Trophoblast cell (in vitro differentiated cells and primary cell): Measurements from ENCODE around the gene JAKMIP1. TPM values are rescaled to one million over a fixed set of nuclear protein-coding genes. Genes with fewer than 3 reads are reported as not detected.
A peak's percentile ranks its signal among the peaks of the same experiment; 100 is the strongest.

Source experiments
- DNase-seq, 2 donors: peaks; one replicate each; pipeline ENCODE4 v3.0.0-alpha.2; 2016
- H2AFZ ChIP-seq: 2 replicates; pipeline ENCODE4 v1.6.1; 2013; ENCODE audit warnings: low read length, moderate library complexity, mild to moderate bottlenecking; ENCODE audit not compliant: insufficient read depth, poor library complexity
- H2AK5ac ChIP-seq: 2 replicates; pipeline ENCODE4 v1.6.1; 2013; ENCODE audit warnings: mild to moderate bottlenecking, low read length
- H2BK120ac ChIP-seq: 2 replicates; pipeline ENCODE4 v1.6.1; 2013; ENCODE audit warnings: low read length, mild to moderate bottlenecking, moderate library complexity; ENCODE audit not compliant: insufficient read depth, poor library complexity
- H2BK12ac ChIP-seq: 2 replicates; pipeline ENCODE4 v1.6.1; 2013; ENCODE audit warnings: mild to moderate bottlenecking, low read length, moderate library complexity
- H2BK5ac ChIP-seq: 2 replicates; pipeline ENCODE4 v1.6.1; 2013; ENCODE audit warnings: low read length, low read depth, moderate library complexity, mild to moderate bottlenecking; ENCODE audit not compliant: poor library complexity
- H3K14ac ChIP-seq: 2 replicates; pipeline ENCODE4 v1.6.1; 2013; ENCODE audit warnings: mild to moderate bottlenecking, low read length
- H3K18ac ChIP-seq: 2 replicates; pipeline ENCODE4 v1.6.1; 2013; ENCODE audit warnings: mild to moderate bottlenecking, low read length
- H3K23ac ChIP-seq: 2 replicates; pipeline ENCODE4 v1.6.1; 2013; ENCODE audit warnings: low read length
- H3K27ac ChIP-seq: 2 replicates; pipeline ENCODE4 v1.5.1; 2013; ENCODE audit warnings: low read depth, mild to moderate bottlenecking, inconsistent platforms, low read length, moderate library complexity
- H3K27me3 ChIP-seq: 2 replicates; pipeline ENCODE4 v1.6.1; 2013; ENCODE audit warnings: inconsistent platforms, mild to moderate bottlenecking, low read length, moderate library complexity; ENCODE audit not compliant: insufficient read depth
- H3K36me3 ChIP-seq, 2 experiments: 1 replicate in 1 of 2; 2 replicates in 1 of 2; pipeline ENCODE4 v1.6.1; 2013; ENCODE audit warnings: low read length in 2 of 2, mild to moderate bottlenecking in 2 of 2, moderate library complexity in 1 of 2; ENCODE audit not compliant: insufficient read depth in 2 of 2, control insufficient read depth in 1 of 2
- H3K4ac ChIP-seq: 2 replicates; pipeline ENCODE4 v1.6.1; 2013; ENCODE audit warnings: low read depth, mild to moderate bottlenecking, low read length, moderate library complexity
- H3K4me1 ChIP-seq, 2 experiments: 1 replicate in 1 of 2; 2 replicates in 1 of 2; pipeline ENCODE4 v1.6.1; 2013; ENCODE audit warnings: low read length in 2 of 2, mild to moderate bottlenecking in 2 of 2, moderate library complexity in 1 of 2; ENCODE audit not compliant: insufficient read depth in 2 of 2, control insufficient read depth in 1 of 2
- H3K4me2 ChIP-seq: 2 replicates; pipeline ENCODE4 v1.6.1; 2013; ENCODE audit warnings: inconsistent platforms, mild to moderate bottlenecking, low read length, moderate library complexity
- H3K4me3 ChIP-seq: 2 replicates; pipeline ENCODE4 v1.5.1; 2013; ENCODE audit warnings: mild to moderate bottlenecking, low read depth, low read length, inconsistent platforms
- H3K79me1 ChIP-seq: one replicate; pipeline ENCODE4 v1.6.1; 2013; ENCODE audit warnings: low read length
- H3K79me2 ChIP-seq: 2 replicates; pipeline ENCODE4 v1.6.1; 2013; ENCODE audit warnings: low read length, mild to moderate bottlenecking; ENCODE audit not compliant: control insufficient read depth, insufficient read depth, poor library complexity
- H3K9ac ChIP-seq: 2 replicates; pipeline ENCODE4 v1.6.1; 2013; ENCODE audit warnings: mild to moderate bottlenecking, low read length
- H3K9me3 ChIP-seq: 2 replicates; pipeline ENCODE4 v1.6.1; 2013; ENCODE audit warnings: low read depth, mild to moderate bottlenecking, control low read depth, inconsistent platforms, low read length; ENCODE audit not compliant: insufficient read depth
- H4K12ac ChIP-seq: 2 replicates; pipeline ENCODE4 v1.6.1; 2013; ENCODE audit warnings: low read depth, mild to moderate bottlenecking, low read length, moderate library complexity
- H4K8ac ChIP-seq: 2 replicates; pipeline ENCODE4 v1.6.1; 2013; ENCODE audit warnings: low read depth, mild to moderate bottlenecking, low read length, moderate library complexity
- H4K91ac ChIP-seq: one replicate; pipeline ENCODE4 v1.6.1; 2013; ENCODE audit warnings: low read depth, mild to moderate bottlenecking, low read length, moderate library complexity
- WGBS: extraction: QIAGEN DNeasy Blood & Tissue Kit; methylation state at CpG from one replicate; pipeline ENCODE4 v1.1.7; 2013; ENCODE audit warnings: missing lambda C conversion rate; ENCODE audit not compliant: insufficient read length, insufficient coverage; ENCODE audit errors: extremely low coverage; 5-methylcytosine and 5-hydroxymethylcytosine counted together
- polyA plus RNA-seq: library from polyadenylated mRNA; stranded (reverse); fragments of 200-250 nt; gene quantifications from 2 replicates; pipeline ENCODE4 v1.2.3, GENCODE V29; 2013

The JAKMIP1 gene
- polyA plus RNA-seq = 0.03 TPM in 1 of 2 replicates, not detected in the other

DNA sequence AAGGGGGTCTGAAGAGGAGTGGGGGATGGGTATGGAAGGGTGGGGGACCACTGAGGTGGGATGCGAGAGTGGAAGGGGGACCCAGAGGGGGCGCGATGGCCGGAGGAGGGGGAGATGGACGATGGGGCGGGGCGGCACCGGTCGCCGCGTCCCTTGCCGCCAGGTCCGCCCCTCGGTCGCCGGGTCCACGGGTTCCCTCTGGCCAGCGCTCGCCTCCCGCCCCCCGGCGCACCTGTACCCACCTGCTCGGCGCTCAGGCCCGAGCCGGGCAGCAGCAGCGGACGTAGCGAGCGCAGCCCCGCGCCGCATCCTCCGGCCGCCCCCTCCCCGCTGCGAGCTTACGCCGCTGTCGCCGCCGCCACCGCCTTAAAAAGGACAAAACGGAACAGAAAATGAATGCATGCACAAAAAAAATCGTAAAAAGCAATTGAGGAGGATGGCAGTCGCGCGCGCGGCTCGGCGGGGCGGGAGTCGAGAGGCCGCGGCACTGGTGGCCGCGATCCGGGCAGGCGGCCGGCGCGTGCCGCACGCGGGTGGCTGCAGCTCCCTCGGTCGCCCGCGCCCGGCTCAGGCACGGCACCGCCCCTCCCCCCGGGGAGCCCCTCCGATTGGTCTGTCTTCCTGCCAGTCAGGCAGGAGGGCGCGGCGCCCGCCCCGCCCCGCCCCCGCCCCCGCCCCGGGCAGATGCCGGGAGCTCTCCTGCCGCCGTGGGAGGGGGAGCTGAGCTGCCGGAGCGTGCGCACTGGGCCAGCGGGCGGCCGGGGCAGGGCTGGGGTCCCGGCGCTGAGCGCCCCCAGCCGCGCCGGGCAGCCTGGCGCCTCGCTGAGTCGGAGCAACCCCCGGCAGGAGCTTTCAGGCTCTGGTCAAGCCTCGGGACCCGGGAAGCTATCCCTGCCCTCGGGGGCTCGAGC lies at the start of gene JAKMIP1:
JAKMIP1 (minus strand) TSS at position 539 of the 911 bp plus-strand sequence. CDS start 87,699 bp downstream, outside the sequence.
- H3K4ac ChIP-seq = no peak within 1 kb of the TSS
- H3K27me3 ChIP-seq = peaks cover 33% of the 10 kb centered on the region
- peak; percentile 16 to 46 for DNase-seq
- H3K9me3 ChIP-seq = peaks cover 9% of the 10 kb centered on the region
- H3K4me2 ChIP-seq = peak within 1 kb of the TSS; percentile 99
- no peaks in the 10 kb centered on the region for H3K79me2 ChIP-seq
- H2BK12ac ChIP-seq = no peak within 1 kb of the TSS
- H4K12ac ChIP-seq = no peak within 1 kb of the TSS
- H3K79me1 ChIP-seq = no peaks in the 10 kb centered on the region
- no peak within 1 kb of the TSS for H3K27ac ChIP-seq
- H3K14ac ChIP-seq = no peak within 1 kb of the TSS
- no CpG with 5 or more reads among the region's 107 CpGs for WGBS
- H2BK120ac ChIP-seq = no peak within 1 kb of the TSS
- H2AK5ac ChIP-seq = no peak within 1 kb of the TSS
- H2AFZ ChIP-seq = peak within 1 kb of the TSS; percentile 23
- H3K18ac ChIP-seq = no peak within 1 kb of the TSS
- peak within 1 kb of the TSS; percentile 26 for H3K9ac ChIP-seq
- peak within 1 kb of the TSS; percentile 71 for H3K4me3 ChIP-seq
- H3K36me3 ChIP-seq = no peaks in the 10 kb centered on the region
- H3K23ac ChIP-seq = no peak within 1 kb of the TSS
- H4K91ac ChIP-seq = no peak within 1 kb of the TSS
- peaks cover 5 to 7% of the 10 kb centered on the region in 2 experiments for H3K4me1 ChIP-seq
- H4K8ac ChIP-seq = peak within 1 kb of the TSS; percentile 54
- no peak within 1 kb of the TSS for H2BK5ac ChIP-seq

GRCh38 chr4:6248394-6248793 lies 48.0 kb upstream of the JAKMIP1 start:
- Histone ChIP-seq H3K36me3 (no peaks in the 10 kb centered on the region), H2BK12ac (no peak overlapping the region), H2AK5ac (no peak overlapping the region), H2BK5ac (no peak overlapping the region), H3K79me1 (no peaks in the 10 kb centered on the region), H3K27me3 (no peaks in the 10 kb centered on the region), H3K23ac (no peak overlapping the region), H4K12ac (no peak overlapping the region), H3K79me2 (no peaks in the 10 kb centered on the region), H3K4me3 (no peak overlapping the region), H3K4ac (no peak overlapping the region), H2BK120ac (no peak overlapping the region), H2AFZ (no peak overlapping the region), H3K9me3 (peaks cover 21% of the 10 kb centered on the region), H3K4me2 (no peak overlapping the region), H3K9ac (no peak overlapping the region), H4K91ac (no peak overlapping the region), H3K27ac (no peak overlapping the region), H3K14ac (no peak overlapping the region), H4K8ac (no peak overlapping the region), H3K4me1 (no peaks in the 10 kb centered on the region), H3K18ac (no peak overlapping the region)
- no peak for DNase-seq
- WGBS = no CpG with 5 or more reads among the region's 10 CpGs

GRCh38 chr4:6246170-6246634 lies 45.9 kb upstream of the JAKMIP1 start:
- Histone ChIP-seq H3K9me3 (peaks cover 21% of the 10 kb centered on the region), H3K4ac (no peak overlapping the region), H3K18ac (no peak overlapping the region), H3K27ac (no peak overlapping the region), H3K79me2 (no peaks in the 10 kb centered on the region), H4K12ac (no peak overlapping the region), H3K4me1 (no peaks in the 10 kb centered on the region), H2AK5ac (no peak overlapping the region), H2BK5ac (no peak overlapping the region), H2BK120ac (no peak overlapping the region), H3K14ac (no peak overlapping the region), H2AFZ (no peak overlapping the region), H3K4me3 (no peak overlapping the region), H3K36me3 (no peaks in the 10 kb centered on the region), H3K9ac (no peak overlapping the region), H4K8ac (no peak overlapping the region), H3K23ac (no peak overlapping the region), H2BK12ac (no peak overlapping the region), H3K79me1 (no peaks in the 10 kb centered on the region), H3K27me3 (no peaks in the 10 kb centered on the region), H4K91ac (no peak overlapping the region), H3K4me2 (no peak overlapping the region)
- WGBS = no CpG with 5 or more reads among the region's 9 CpGs
- DNase-seq = no peak

- no peak overlapping the region for H3K9ac ChIP-seq
- no peak overlapping the region for H4K8ac ChIP-seq
- no peaks in the 10 kb centered on the region for H3K4me1 ChIP-seq
- no peak overlapping the region for H2AK5ac ChIP-seq
- no peak overlapping the region for H3K23ac ChIP-seq
- no peaks in the 10 kb centered on the region for H3K36me3 ChIP-seq
- no peak overlapping the region for H3K4ac ChIP-seq
- no peak overlapping the region for H3K27ac ChIP-seq
- peak overlapping the region; percentile 10 for H2AFZ ChIP-seq
- peaks cover 21% of the 10 kb centered on the region for H3K9me3 ChIP-seq
- no CpG with 5 or more reads among the region's 67 CpGs for WGBS
- H3K4me3 ChIP-seq = no peak overlapping the region
- H3K79me1 ChIP-seq = no peaks in the 10 kb centered on the region
- no peak overlapping the region for H3K14ac ChIP-seq
- H3K4me2 ChIP-seq = no peak overlapping the region
- H3K27me3 ChIP-seq = no peaks in the 10 kb centered on the region
- H2BK12ac ChIP-seq = no peak overlapping the region
- H2BK120ac ChIP-seq = no peak overlapping the region
- H2BK5ac ChIP-seq = no peak overlapping the region
- no peaks in the 10 kb centered on the region for H3K79me2 ChIP-seq
- no peak for DNase-seq
- no peak overlapping the region for H4K12ac ChIP-seq
- H3K18ac ChIP-seq = no peak overlapping the region
- no peak overlapping the region for H4K91ac ChIP-seq
Measured at GRCh38 chr4:6245246-6246169, 45.2 kb upstream of the JAKMIP1 start.
